PC-9 (cell line): Measurements from ENCODE around the gene SDK2.

ENCODE experiments used
- CTCF ChIP-seq: fragments of 200-600 bp; sonication (generic); conservative IDR thresholded peaks from 2 replicates; pipeline ENCODE4 v1.6.1; 2017; ENCODE audit warnings: mixed run types, antibody characterized with exemption, mild to moderate bottlenecking, moderate library complexity
- EZH2 ChIP-seq: fragments of 200-600 bp; sonication (generic); IDR thresholded peaks from 2 replicates; pipeline ENCODE4 v1.8.0; 2017; ENCODE audit warnings: antibody characterized with exemption, low read depth

- TF ChIP-seq CTCF (no peak), EZH2 (no peak)
Measured at GRCh38 chr17:73419051-73419450, 225.2 kb downstream of the SDK2 start.
